HepG2 (cell line): Measurements from ENCODE around the gene ANKRD39. TPM values are rescaled to one million over a fixed set of nuclear protein-coding genes. Genes with fewer than 3 reads are reported as not detected.
A peak's percentile ranks its signal among the peaks of the same experiment; 100 is the strongest.

Source experiments
- AGO1 ChIP-seq: fragments of 200-400 bp; formaldehyde crosslinking; IDR thresholded peaks from 2 replicates; pipeline ENCODE4 v1.6.1; 2017; ENCODE audit warnings: mild to moderate bottlenecking, low read depth, low read length, moderate library complexity; ENCODE audit not compliant: poor library complexity, severe bottlenecking
- AKAP8 ChIP-seq: sonication (generic); formaldehyde crosslinking; IDR thresholded peaks from 2 replicates; pipeline ENCODE4 v1.5.1; 2020; ENCODE audit warnings: mild to moderate bottlenecking, missing genetic modification reagents
- EZH2 ChIP-seq: conservative IDR thresholded peaks from 2 replicates; pipeline ENCODE4 v1.6.1; 2012; ENCODE audit warnings: mild to moderate bottlenecking, low read depth, low read length, moderate library complexity
- FOXP1 ChIP-seq, 2 experiments: fragments of 450-650 bp in 1 of 2; IDR thresholded peaks; 2 replicates each; pipeline ENCODE4 v1.6.1; 2017 to 2018; ENCODE audit warnings: antibody characterized with exemption in 1 of 2
- HOXA3 ChIP-seq: sonication (generic); formaldehyde crosslinking; IDR thresholded peaks from 2 replicates; pipeline ENCODE4 v1.5.0; 2020; ENCODE audit warnings: missing genetic modification reagents
- HOXA7 ChIP-seq: sonication (generic); formaldehyde crosslinking; IDR thresholded peaks from 2 replicates; pipeline ENCODE4 v1.8.1; 2022; ENCODE audit warnings: mild to moderate bottlenecking, missing genetic modification reagents, moderate library complexity
- SAFB2 ChIP-seq: sonication (generic); formaldehyde crosslinking; IDR thresholded peaks from 2 replicates; pipeline ENCODE4 v1.5.1; 2020; ENCODE audit warnings: missing genetic modification reagents, low read depth, mild to moderate bottlenecking, borderline replicate concordance
- TEAD3 ChIP-seq: optimal IDR thresholded peaks from 2 replicates; pipeline ENCODE3; 2016; ENCODE audit warnings: borderline replicate concordance
- ZNF329 ChIP-seq: sonication (generic); formaldehyde crosslinking; IDR thresholded peaks from 2 replicates; pipeline ENCODE4 v1.9.0; 2021; ENCODE audit warnings: low read depth, mild to moderate bottlenecking, missing genetic modification reagents
- ZNF674 ChIP-seq: sonication (generic); formaldehyde crosslinking; IDR thresholded peaks from 2 replicates; pipeline ENCODE4 v1.5.0; 2020; ENCODE audit warnings: low read depth, mild to moderate bottlenecking, missing genetic modification reagents
- ZNF768 ChIP-seq: sonication (generic); formaldehyde crosslinking; IDR thresholded peaks from 2 replicates; pipeline ENCODE4 v1.4.0; 2020; ENCODE audit warnings: missing genetic modification reagents
- ZNF773 ChIP-seq: sonication (generic); formaldehyde crosslinking; IDR thresholded peaks from 2 replicates; pipeline ENCODE4 v1.4.0; 2020; ENCODE audit warnings: missing genetic modification reagents, borderline replicate concordance
- polyA plus RNA-seq, 8 experiments: library from polyadenylated mRNA; depleted of rRNA in 3 of 8; stranded (reverse) in 7 of 8; unstranded in 1 of 8; fragments of >200 nt; fragmentation: Illumina TruSeq in 4 of 8; extraction: Trizol in 4 of 8; gene quantifications; 2 replicates each; pipeline versions ENCODE4 v1.2.1 to v1.2.3, GENCODE V29; 2011 to 2016; ENCODE audit warnings: low read depth in 4 of 8, missing spikeins in 1 of 8, mixed read lengths in 1 of 8; ENCODE audit not compliant: insufficient read depth in 1 of 8
- total RNA-seq, 5 experiments: library from RNA; depleted of rRNA; stranded (reverse); fragments of >200 nt; fragmentation: Illumina TruSeq; extraction: Trizol; gene quantifications; 2 replicates each; pipeline ENCODE4 v1.2.3, GENCODE V29; 2016; ENCODE audit warnings: low read depth in 1 of 5
- TF ChIP-seq, protein P1 (sequence below): sonication (generic); formaldehyde crosslinking; IDR thresholded peaks from 2 replicates; pipeline ENCODE4 v1.8.0; 2022; ENCODE audit warnings: low read depth, missing genetic modification reagents
- TF ChIP-seq, protein P2 (sequence below): sonication (generic); formaldehyde crosslinking; IDR thresholded peaks from 2 replicates; pipeline ENCODE4 v1.8.0; 2022; ENCODE audit warnings: missing genetic modification reagents, mild to moderate bottlenecking, inconsistent platforms, borderline replicate concordance
- TF ChIP-seq, protein P3 (sequence below): sonication (generic); formaldehyde crosslinking; conservative IDR thresholded peaks from 2 replicates; pipeline ENCODE4 v1.4.0; 2020; ENCODE audit warnings: missing genetic modification reagents
- TF ChIP-seq, protein P4 (sequence below): sonication (generic); formaldehyde crosslinking; IDR thresholded peaks from 2 replicates; pipeline ENCODE4 v1.4.0; 2020; ENCODE audit warnings: missing genetic modification reagents, borderline replicate concordance
- TF ChIP-seq, protein P5 (sequence below): sonication (generic); formaldehyde crosslinking; IDR thresholded peaks from 2 replicates; pipeline ENCODE4 v1.5.0; 2020; ENCODE audit warnings: mild to moderate bottlenecking, missing genetic modification reagents
- TF ChIP-seq, protein P6 (sequence below): sonication (generic); formaldehyde crosslinking; conservative IDR thresholded peaks from 2 replicates; pipeline ENCODE4 v1.4.0; 2020; ENCODE audit warnings: mild to moderate bottlenecking, missing genetic modification reagents, moderate library complexity

ANKRD39 gene
- total and polyA plus RNA-seq, 2 of the 13 experiments (the other 11 are each of a cell fraction or from before 2014, with no cell fraction given) = 23.2 to 24.8 TPM

DNA sequence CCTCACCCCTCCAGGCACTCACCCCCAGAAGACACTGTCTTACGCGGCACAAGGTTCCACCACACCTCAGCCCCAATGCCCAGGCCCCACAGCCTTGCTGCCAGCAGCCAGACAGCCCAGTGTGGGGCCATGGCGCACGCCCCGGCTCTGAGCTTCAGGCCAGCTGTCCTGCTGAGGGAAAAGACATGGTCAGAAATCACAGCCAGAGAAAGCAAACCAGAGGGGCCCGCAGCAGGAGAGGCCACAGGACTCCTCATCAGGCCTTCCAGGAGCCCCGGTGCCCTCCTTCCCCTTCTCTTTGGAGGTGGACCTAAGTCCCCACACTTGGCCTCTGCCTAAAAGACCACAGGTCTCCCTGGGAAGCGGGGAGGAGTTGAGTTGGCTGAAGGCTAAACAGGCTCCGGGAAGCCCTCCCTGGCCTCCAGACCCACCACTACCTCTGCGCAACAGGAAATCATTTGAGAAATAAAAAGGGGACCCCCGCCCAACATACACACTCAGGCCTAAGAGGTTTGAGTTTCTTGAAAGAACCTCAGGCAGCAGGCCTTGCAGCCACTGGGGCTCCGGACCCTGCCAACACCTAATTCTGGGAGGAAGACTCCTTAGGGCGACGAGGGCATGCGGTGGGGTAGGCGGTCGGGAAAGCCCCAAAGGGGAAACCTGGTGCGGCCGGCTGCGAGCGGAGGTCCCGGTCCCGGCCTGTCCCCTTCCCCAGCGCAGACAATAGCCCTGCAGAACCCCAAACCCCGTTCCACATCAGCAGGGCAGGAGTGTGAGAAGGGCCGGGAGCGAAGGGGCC, 10.1 kb upstream of the ANKRD39 start (continued):
- TF ChIP-seq SAFB2 (CRISPR knock-in tag) = 0 out of 2 replicates have a peak, but pooled peaks have one; percentile 28
- TF ChIP-seq ZNF768 (CRISPR knock-in tag) = no peak
- no peak for TF ChIP-seq TEAD3 (CRISPR knock-in tag)
- TF ChIP-seq FOXP1 (IDR thresholded peaks at IDR 0.05) = no peak
- peak; percentile 47; the same call in 1 of the 2 replicates for TF ChIP-seq FOXP1 (CRISPR knock-in tag; IDR thresholded peaks at IDR 0.05)
- no peak for TF ChIP-seq EZH2
- TF ChIP-seq, protein P1, sequence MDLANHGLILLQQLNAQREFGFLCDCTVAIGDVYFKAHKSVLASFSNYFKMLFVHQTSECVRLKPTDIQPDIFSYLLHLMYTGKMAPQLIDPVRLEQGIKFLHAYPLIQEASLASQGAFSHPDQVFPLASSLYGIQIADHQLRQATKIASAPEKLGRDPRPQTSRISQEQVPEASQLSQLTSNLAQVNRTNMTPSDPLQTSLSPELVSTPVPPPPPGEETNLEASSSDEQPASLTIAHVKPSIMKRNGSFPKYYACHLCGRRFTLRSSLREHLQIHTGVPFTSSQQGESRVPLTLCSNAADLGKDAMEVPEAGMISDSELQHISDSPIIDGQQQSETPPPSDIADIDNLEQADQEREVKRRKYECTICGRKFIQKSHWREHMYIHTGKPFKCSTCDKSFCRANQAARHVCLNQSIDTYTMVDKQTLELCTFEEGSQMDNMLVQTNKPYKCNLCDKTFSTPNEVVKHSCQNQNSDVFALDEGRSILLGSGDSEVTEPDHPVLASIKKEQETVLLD = no peak
- TF ChIP-seq, protein P2, sequence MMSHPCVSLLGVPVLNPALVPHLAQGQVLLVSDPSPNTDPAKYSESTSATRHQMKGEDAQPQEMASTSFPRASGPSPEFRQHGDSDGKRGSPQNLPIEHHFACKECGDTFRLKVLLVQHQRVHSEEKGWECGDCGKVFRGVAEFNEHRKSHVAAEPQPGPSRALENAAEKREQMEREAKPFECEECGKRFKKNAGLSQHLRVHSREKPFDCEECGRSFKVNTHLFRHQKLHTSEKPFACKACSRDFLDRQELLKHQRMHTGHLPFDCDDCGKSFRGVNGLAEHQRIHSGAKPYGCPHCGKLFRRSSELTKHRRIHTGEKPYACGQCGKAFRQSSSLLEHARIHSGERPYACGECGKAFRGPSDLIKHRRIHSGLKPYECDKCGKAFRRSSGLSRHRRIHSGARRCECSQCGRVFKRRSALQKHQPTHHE = peak; percentile 96
- peak; percentile 52; the same call in 1 of the 2 replicates for TF ChIP-seq ZNF773 (CRISPR knock-in tag)
- TF ChIP-seq, protein P3, sequence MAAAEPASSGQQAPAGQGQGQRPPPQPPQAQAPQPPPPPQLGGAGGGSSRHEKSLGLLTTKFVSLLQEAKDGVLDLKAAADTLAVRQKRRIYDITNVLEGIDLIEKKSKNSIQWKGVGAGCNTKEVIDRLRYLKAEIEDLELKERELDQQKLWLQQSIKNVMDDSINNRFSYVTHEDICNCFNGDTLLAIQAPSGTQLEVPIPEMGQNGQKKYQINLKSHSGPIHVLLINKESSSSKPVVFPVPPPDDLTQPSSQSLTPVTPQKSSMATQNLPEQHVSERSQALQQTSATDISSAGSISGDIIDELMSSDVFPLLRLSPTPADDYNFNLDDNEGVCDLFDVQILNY (CRISPR knock-in tag) = no peak
- TF ChIP-seq HOXA3 (CRISPR knock-in tag) = no peak
- TF ChIP-seq, protein P4, sequence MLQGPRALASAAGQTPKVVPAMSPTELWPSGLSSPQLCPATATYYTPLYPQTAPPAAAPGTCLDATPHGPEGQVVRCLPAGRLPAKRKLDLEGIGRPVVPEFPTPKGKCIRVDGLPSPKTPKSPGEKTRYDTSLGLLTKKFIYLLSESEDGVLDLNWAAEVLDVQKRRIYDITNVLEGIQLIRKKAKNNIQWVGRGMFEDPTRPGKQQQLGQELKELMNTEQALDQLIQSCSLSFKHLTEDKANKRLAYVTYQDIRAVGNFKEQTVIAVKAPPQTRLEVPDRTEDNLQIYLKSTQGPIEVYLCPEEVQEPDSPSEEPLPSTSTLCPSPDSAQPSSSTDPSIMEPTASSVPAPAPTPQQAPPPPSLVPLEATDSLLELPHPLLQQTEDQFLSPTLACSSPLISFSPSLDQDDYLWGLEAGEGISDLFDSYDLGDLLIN (CRISPR knock-in tag) = 0 out of 2 replicates have a peak, but pooled peaks have one; percentile 35
- no peak for TF ChIP-seq AKAP8
- 0 out of 2 replicates have a peak, but pooled peaks have one; percentile 55 for TF ChIP-seq ZNF329
- TF ChIP-seq, protein P5, sequence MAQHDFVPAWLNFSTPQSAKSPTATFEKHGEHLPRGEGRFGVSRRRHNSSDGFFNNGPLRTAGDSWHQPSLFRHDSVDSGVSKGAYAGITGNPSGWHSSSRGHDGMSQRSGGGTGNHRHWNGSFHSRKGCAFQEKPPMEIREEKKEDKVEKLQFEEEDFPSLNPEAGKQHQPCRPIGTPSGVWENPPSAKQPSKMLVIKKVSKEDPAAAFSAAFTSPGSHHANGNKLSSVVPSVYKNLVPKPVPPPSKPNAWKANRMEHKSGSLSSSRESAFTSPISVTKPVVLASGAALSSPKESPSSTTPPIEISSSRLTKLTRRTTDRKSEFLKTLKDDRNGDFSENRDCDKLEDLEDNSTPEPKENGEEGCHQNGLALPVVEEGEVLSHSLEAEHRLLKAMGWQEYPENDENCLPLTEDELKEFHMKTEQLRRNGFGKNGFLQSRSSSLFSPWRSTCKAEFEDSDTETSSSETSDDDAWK (CRISPR knock-in tag) = no peak
- no peak for TF ChIP-seq ZNF674 (CRISPR knock-in tag)
- peak; percentile 53 for TF ChIP-seq AGO1
- TF ChIP-seq, protein P6, sequence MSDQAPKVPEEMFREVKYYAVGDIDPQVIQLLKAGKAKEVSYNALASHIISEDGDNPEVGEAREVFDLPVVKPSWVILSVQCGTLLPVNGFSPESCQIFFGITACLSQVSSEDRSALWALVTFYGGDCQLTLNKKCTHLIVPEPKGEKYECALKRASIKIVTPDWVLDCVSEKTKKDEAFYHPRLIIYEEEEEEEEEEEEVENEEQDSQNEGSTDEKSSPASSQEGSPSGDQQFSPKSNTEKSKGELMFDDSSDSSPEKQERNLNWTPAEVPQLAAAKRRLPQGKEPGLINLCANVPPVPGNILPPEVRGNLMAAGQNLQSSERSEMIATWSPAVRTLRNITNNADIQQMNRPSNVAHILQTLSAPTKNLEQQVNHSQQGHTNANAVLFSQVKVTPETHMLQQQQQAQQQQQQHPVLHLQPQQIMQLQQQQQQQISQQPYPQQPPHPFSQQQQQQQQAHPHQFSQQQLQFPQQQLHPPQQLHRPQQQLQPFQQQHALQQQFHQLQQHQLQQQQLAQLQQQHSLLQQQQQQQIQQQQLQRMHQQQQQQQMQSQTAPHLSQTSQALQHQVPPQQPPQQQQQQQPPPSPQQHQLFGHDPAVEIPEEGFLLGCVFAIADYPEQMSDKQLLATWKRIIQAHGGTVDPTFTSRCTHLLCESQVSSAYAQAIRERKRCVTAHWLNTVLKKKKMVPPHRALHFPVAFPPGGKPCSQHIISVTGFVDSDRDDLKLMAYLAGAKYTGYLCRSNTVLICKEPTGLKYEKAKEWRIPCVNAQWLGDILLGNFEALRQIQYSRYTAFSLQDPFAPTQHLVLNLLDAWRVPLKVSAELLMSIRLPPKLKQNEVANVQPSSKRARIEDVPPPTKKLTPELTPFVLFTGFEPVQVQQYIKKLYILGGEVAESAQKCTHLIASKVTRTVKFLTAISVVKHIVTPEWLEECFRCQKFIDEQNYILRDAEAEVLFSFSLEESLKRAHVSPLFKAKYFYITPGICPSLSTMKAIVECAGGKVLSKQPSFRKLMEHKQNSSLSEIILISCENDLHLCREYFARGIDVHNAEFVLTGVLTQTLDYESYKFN (CRISPR knock-in tag) = no peak
- TF ChIP-seq HOXA7 (CRISPR knock-in tag) = no peak
